WTC11 (cell line): ENCODE results near the gene DTNA.
"Not testable (repeated sequence)": the region's sequence is repeated elsewhere in the genome, so short reads cannot be mapped to it uniquely, and the experiment has no call there.

Experiments
- CBFB ChIP-seq: sonication (generic); formaldehyde crosslinking; IDR thresholded peaks from 2 replicates; pipeline ENCODE4 v1.8.1; 2022; ENCODE audit warnings: mild to moderate bottlenecking, low read depth, missing genetic modification reagents
- CTCF ChIP-seq: fragments of 200-600 bp; IDR thresholded peaks from 2 replicates; pipeline ENCODE4 v1.8.0; 2022; ENCODE audit warnings: antibody characterized with exemption
- ELF4 ChIP-seq: sonication (generic); formaldehyde crosslinking; IDR thresholded peaks from 2 replicates; pipeline ENCODE4 v1.8.1; 2022; ENCODE audit warnings: low read depth, mild to moderate bottlenecking, moderate library complexity, missing genetic modification reagents
- ESRRA ChIP-seq: sonication (generic); formaldehyde crosslinking; IDR thresholded peaks from 2 replicates; pipeline ENCODE4 v1.8.1; 2022; ENCODE audit warnings: mild to moderate bottlenecking, missing genetic modification reagents, borderline replicate concordance
- GABPB1 ChIP-seq: sonication (generic); formaldehyde crosslinking; IDR thresholded peaks from 2 replicates; pipeline ENCODE4 v1.8.1; 2023; ENCODE audit warnings: mild to moderate bottlenecking, missing genetic modification reagents
- KAT7 ChIP-seq: sonication (generic); formaldehyde crosslinking; IDR thresholded peaks from 2 replicates; pipeline ENCODE4 v1.8.1; 2023; ENCODE audit warnings: missing genetic modification reagents, mild to moderate bottlenecking, borderline replicate concordance
- MAX ChIP-seq: sonication (generic); formaldehyde crosslinking; IDR thresholded peaks from 2 replicates; pipeline ENCODE4 v1.8.0; 2022; ENCODE audit warnings: mild to moderate bottlenecking, missing genetic modification reagents
- NR2C2 ChIP-seq: sonication (generic); formaldehyde crosslinking; IDR thresholded peaks from 2 replicates; pipeline ENCODE4 v1.8.0; 2022; ENCODE audit warnings: mild to moderate bottlenecking, missing genetic modification reagents
- TEAD1 ChIP-seq: sonication (generic); formaldehyde crosslinking; IDR thresholded peaks from 2 replicates; pipeline ENCODE4 v1.8.0; 2022; ENCODE audit warnings: mild to moderate bottlenecking, missing genetic modification reagents
- ZNF219 ChIP-seq: sonication (generic); formaldehyde crosslinking; IDR thresholded peaks from 2 replicates; pipeline ENCODE4 v1.8.0; 2023; ENCODE audit warnings: missing genetic modification reagents, mild to moderate bottlenecking, borderline replicate concordance
- ZNF263 ChIP-seq: sonication (generic); formaldehyde crosslinking; IDR thresholded peaks from 2 replicates; pipeline ENCODE4 v1.8.1; 2022; ENCODE audit warnings: low read depth, mild to moderate bottlenecking, moderate library complexity, missing genetic modification reagents
- TF ChIP-seq, protein P1 (sequence below): sonication (generic); formaldehyde crosslinking; conservative IDR thresholded peaks from 2 replicates; pipeline ENCODE4 v1.8.1; 2022; ENCODE audit warnings: mild to moderate bottlenecking, missing genetic modification reagents
- TF ChIP-seq, protein P2 (sequence below): sonication (generic); formaldehyde crosslinking; IDR thresholded peaks from 2 replicates; pipeline ENCODE4 v1.8.1; 2022; ENCODE audit warnings: low read depth, missing genetic modification reagents, borderline replicate concordance

GRCh38 chr18:34716111-34716510, 6.0 kb downstream of the DTNA start:
- not testable (repeated sequence) for TF ChIP-seq CTCF; ZNF263 (CRISPR knock-in tag); KAT7; MAX (CRISPR knock-in tag); ZNF219 (CRISPR knock-in tag); NR2C2 (CRISPR knock-in tag); ESRRA (CRISPR knock-in tag); GABPB1 (CRISPR knock-in tag); ELF4; TEAD1 (CRISPR knock-in tag); CBFB (CRISPR knock-in tag)
- TF ChIP-seq, protein P1, sequence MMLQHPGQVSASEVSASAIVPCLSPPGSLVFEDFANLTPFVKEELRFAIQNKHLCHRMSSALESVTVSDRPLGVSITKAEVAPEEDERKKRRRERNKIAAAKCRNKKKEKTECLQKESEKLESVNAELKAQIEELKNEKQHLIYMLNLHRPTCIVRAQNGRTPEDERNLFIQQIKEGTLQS (CRISPR knock-in tag): not testable (repeated sequence)
- TF ChIP-seq, protein P2, sequence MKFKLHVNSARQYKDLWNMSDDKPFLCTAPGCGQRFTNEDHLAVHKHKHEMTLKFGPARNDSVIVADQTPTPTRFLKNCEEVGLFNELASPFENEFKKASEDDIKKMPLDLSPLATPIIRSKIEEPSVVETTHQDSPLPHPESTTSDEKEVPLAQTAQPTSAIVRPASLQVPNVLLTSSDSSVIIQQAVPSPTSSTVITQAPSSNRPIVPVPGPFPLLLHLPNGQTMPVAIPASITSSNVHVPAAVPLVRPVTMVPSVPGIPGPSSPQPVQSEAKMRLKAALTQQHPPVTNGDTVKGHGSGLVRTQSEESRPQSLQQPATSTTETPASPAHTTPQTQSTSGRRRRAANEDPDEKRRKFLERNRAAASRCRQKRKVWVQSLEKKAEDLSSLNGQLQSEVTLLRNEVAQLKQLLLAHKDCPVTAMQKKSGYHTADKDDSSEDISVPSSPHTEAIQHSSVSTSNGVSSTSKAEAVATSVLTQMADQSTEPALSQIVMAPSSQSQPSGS: not testable (repeated sequence)
